Measurements from ENCODE around the gene TNPO2. TPM values are rescaled to one million over a fixed set of nuclear protein-coding genes. Genes with fewer than 3 reads are reported as not detected.

Gene TNPO2
- total and polyA plus RNA-seq, 2 of the 13 experiments (the other 11 are each of a cell fraction or from before 2014, with no cell fraction given): 31.7 to 61.0 TPM

DNA sequence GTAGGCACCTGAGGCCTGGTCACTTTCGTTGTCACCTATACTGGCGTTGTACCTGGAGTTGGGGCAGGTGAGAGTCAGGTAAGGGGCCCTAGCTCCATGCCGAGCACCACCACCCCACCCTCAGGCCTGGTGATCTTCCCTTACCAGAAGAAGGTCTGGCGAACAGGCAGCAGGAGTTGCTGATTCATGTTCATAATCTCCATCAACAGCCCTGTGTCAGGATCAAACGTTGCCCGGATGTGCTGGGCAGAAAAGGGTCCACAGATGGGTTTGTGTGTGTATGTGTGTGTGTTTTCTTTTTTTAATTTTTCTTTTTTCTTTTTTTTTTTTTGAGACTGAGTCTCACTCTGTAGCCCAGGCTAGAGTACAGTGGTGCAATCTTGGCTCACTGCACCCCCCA lies 71.5 kb downstream of the TNPO2 start (continued):
- TF ChIP-seq SALL2 (CRISPR knock-in tag; IDR thresholded peaks at IDR 0.05) (no peak), MED8 (CRISPR knock-in tag; IDR thresholded peaks at IDR 0.05; ENCODE audit: insufficient replicate concordance) (no peak)

DNA sequence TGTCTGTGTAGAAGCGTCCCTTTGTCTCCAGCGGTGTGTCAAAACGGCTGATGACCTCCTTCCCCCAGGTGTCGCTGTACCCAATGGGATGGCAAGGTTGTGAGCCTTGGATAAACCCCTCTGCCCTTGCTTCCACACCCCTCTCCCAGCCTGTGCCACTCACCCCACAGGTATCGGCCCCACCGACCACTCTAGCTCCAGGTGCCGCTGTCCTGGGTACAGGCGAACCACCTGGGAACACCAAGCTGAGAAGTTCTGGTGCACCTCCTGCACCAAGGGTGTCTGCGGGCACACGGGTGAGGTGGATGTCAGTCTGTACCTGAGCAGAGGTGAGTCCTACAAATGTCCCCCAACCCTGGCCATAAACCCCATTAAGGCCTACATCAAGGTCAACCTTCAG lies 73.8 kb downstream of the TNPO2 start:
- no peaks in the 10 kb centered on the region for H3K9me3 ChIP-seq (ENCODE audit: low read length)
- no TSS peak for BruUV-seq (replicated peaks)

More for the DNA sequence above, 73.8 kb downstream of the TNPO2 start:
- no peak for DNase-seq (ENCODE audit: low spot score)
- in situ Hi-C loops (cut with HindIII; ENCODE audit: extremely low pct_ligation_motif_present, low pct_unique_long_range_greater_than_20kb): no loop called here
- H3K79me2 ChIP-seq (ENCODE audit: insufficient read depth, low read length): no peaks in the 10 kb centered on the region
- H4K20me1 ChIP-seq (ENCODE audit: insufficient read depth, low read length): no peaks in the 10 kb centered on the region
- no peaks in the 10 kb centered on the region for H3K4me1 ChIP-seq (ENCODE audit: insufficient read depth, low read length)
- ATAC-seq: no peak
- no peak overlapping the region for H3K9ac ChIP-seq (ENCODE audit: insufficient read depth, low read depth, low read length)
- no peak for TF ChIP-seq YEATS2 (CRISPR knock-in tag; IDR thresholded peaks at IDR 0.05; ENCODE audit: borderline replicate concordance)
- TF ChIP-seq ZNF839 (CRISPR knock-in tag; IDR thresholded peaks at IDR 0.05; ENCODE audit: borderline replicate concordance): no peak
- TF ChIP-seq ZBTB7A (CRISPR knock-in tag; IDR thresholded peaks at IDR 0.05): no peak
- TF ChIP-seq, protein P1, sequence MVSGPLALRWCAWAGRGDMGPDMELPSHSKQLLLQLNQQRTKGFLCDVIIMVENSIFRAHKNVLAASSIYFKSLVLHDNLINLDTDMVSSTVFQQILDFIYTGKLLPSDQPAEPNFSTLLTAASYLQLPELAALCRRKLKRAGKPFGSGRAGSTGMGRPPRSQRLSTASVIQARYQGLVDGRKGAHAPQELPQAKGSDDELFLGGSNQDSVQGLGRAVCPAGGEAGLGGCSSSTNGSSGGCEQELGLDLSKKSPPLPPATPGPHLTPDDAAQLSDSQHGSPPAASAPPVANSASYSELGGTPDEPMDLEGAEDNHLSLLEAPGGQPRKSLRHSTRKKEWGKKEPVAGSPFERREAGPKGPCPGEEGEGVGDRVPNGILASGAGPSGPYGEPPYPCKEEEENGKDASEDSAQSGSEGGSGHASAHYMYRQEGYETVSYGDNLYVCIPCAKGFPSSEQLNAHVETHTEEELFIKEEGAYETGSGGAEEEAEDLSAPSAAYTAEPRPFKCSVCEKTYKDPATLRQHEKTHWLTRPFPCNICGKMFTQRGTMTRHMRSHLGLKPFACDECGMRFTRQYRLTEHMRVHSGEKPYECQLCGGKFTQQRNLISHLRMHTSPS (CRISPR knock-in tag; IDR thresholded peaks at IDR 0.05; ENCODE audit: low read depth): no peak
- H3K4me2 ChIP-seq (ENCODE audit: low read depth, low read length): no peak overlapping the region
- no peak overlapping the region for H2AFZ ChIP-seq (ENCODE audit: low read length)
- H3K27me3 ChIP-seq (ENCODE audit: control insufficient read depth in 1 of 2, insufficient read depth in 2 of 2, low read length in 2 of 2): no peaks in the 10 kb centered on the region
- ChIA-PET POLR2A (interaction anchor here (0.7 kb wide), 1 partner anchor 241 kb away, joined by 3 read pairs; no protein-coding TSS in a partner anchor), CTCF (ENCODE audit: low intra/inter-chr PET ratio, low total read pairs) (no interaction called here)
- FAIRE-seq: no peak
- no peak overlapping the region for H3K27ac ChIP-seq (ENCODE audit: extremely low read length, insufficient read depth, low read length)
- 97% methylated on average over 10 of the region's 10 CpGs for WGBS (ENCODE audit: low lambda C conversion rate)
- H3K36me3 ChIP-seq (replicated peaks in 1 of 2; ENCODE audit: control insufficient read depth in 1 of 2, insufficient read depth in 2 of 2, low read length in 2 of 2): no peaks in the 10 kb centered on the region
- intact Hi-C loops (cut with micrococcal nuclease; ENCODE audit: unreplicated experiment): no loop called here
- no peak overlapping the region for H3K4me3 ChIP-seq (replicated peaks in 1 of 3; ENCODE audit: insufficient read depth in 1 of 3, low read depth in 2 of 3, low read length in 3 of 3)

Small RNA genes lying within 50 kb of the gene (small RNA-seq; reads per million reads assigned to genes)
- 2.9 to 26.5 (median 11.6) reads per million in 3 experiments for gene SNORD41 (ENCODE audit: insufficient read depth in 2 of 3, insufficient read length in 3 of 3, low read depth in 2 of 3, low replicate concordance in 1 of 3)

Other genes with a start within 250 kb of the TNPO2 start
- 3.9 and 4.7 TPM in 2 replicates for gene ZNF709, start 239.1 kb downstream of the TNPO2 start, total RNA-seq (2016; rRNA removed; fragmentation: Illumina TruSeq; extraction: Trizol)
- 1.0 and 1.5 TPM in 2 replicates for gene ZNF709, start 239.1 kb downstream of the TNPO2 start, polyA plus RNA-seq (2011; rRNA removed)
- 11.1 and 11.2 TPM in 2 replicates for gene ZNF564, start 172.4 kb downstream of the TNPO2 start, total RNA-seq (2016; rRNA removed; fragmentation: Illumina TruSeq; extraction: Trizol)
- 2.3 and 2.4 TPM in 2 replicates for gene ZNF564, start 172.4 kb downstream of the TNPO2 start, polyA plus RNA-seq (2011; rRNA removed)
- gene ZNF490, start 113.1 kb downstream of the TNPO2 start, total RNA-seq (2016; rRNA removed; fragmentation: Illumina TruSeq; extraction: Trizol): 2.9 and 5.2 TPM in 2 replicates
- gene ZNF490, start 113.1 kb downstream of the TNPO2 start, polyA plus RNA-seq (2011; rRNA removed): 1.2 and 1.3 TPM in 2 replicates
- 17.4 and 21.3 TPM in 2 replicates for gene ZNF791, start 113.0 kb downstream of the TNPO2 start, total RNA-seq (2016; rRNA removed; fragmentation: Illumina TruSeq; extraction: Trizol)
- gene ZNF791, start 113.0 kb downstream of the TNPO2 start, polyA plus RNA-seq (2011; rRNA removed): 10.1 and 12.8 TPM in 2 replicates
- gene MAN2B1, start 57.2 kb downstream of the TNPO2 start, total RNA-seq (2016; rRNA removed; fragmentation: Illumina TruSeq; extraction: Trizol): 10.8 and 23.8 TPM in 2 replicates
- gene MAN2B1, start 57.2 kb downstream of the TNPO2 start, polyA plus RNA-seq (2011; rRNA removed): 23.6 and 31.8 TPM in 2 replicates
- 9.9 and 10.7 TPM in 2 replicates for gene WDR83, start 57.1 kb downstream of the TNPO2 start, total RNA-seq (2016; rRNA removed; fragmentation: Illumina TruSeq; extraction: Trizol)
- 4.5 and 5.4 TPM in 2 replicates for gene WDR83, start 57.1 kb downstream of the TNPO2 start, polyA plus RNA-seq (2011; rRNA removed)
- gene DHPS, start 42.1 kb downstream of the TNPO2 start, total RNA-seq (2016; rRNA removed; fragmentation: Illumina TruSeq; extraction: Trizol): 34.8 and 43.3 TPM in 2 replicates
- gene DHPS, start 42.1 kb downstream of the TNPO2 start, polyA plus RNA-seq (2011; rRNA removed): 84.3 and 84.6 TPM in 2 replicates
- not detected in 2 replicates for gene GNG14, start 35.9 kb downstream of the TNPO2 start, total RNA-seq (2016; rRNA removed; fragmentation: Illumina TruSeq; extraction: Trizol)
- gene GNG14, start 35.9 kb downstream of the TNPO2 start, polyA plus RNA-seq (2011; rRNA removed): not detected in 2 replicates
- gene FBXW9, start 27.3 kb downstream of the TNPO2 start, total RNA-seq (2016; rRNA removed; fragmentation: Illumina TruSeq; extraction: Trizol): 4.6 and 6.1 TPM in 2 replicates
- gene FBXW9, start 27.3 kb downstream of the TNPO2 start, polyA plus RNA-seq (2011; rRNA removed): 5.7 and 7.0 TPM in 2 replicates
- 159 and 179 TPM in 2 replicates for gene TRIR, start 10.8 kb upstream of the TNPO2 start, total RNA-seq (2016; rRNA removed; fragmentation: Illumina TruSeq; extraction: Trizol)
- 160 and 166 TPM in 2 replicates for gene TRIR, start 10.8 kb upstream of the TNPO2 start, polyA plus RNA-seq (2011; rRNA removed)
- gene GET3, start 13.6 kb upstream of the TNPO2 start, total RNA-seq (2016; rRNA removed; fragmentation: Illumina TruSeq; extraction: Trizol): 51.5 and 57.7 TPM in 2 replicates
- gene GET3, start 13.6 kb upstream of the TNPO2 start, polyA plus RNA-seq (2011; rRNA removed): 59.4 and 67.5 TPM in 2 replicates
- gene BEST2, start 27.9 kb upstream of the TNPO2 start, total RNA-seq (2016; rRNA removed; fragmentation: Illumina TruSeq; extraction: Trizol): not detected in 2 replicates
- gene BEST2, start 27.9 kb upstream of the TNPO2 start, polyA plus RNA-seq (2011; rRNA removed): not detected in 2 replicates
- gene HOOK2, start 51.6 kb upstream of the TNPO2 start, total RNA-seq (2016; rRNA removed; fragmentation: Illumina TruSeq; extraction: Trizol): 7.3 and 12.9 TPM in 2 replicates
- 9.2 and 11.1 TPM in 2 replicates for gene HOOK2, start 51.6 kb upstream of the TNPO2 start, polyA plus RNA-seq (2011; rRNA removed)
- gene JUNB, start 67.6 kb upstream of the TNPO2 start, total RNA-seq (2016; rRNA removed; fragmentation: Illumina TruSeq; extraction: Trizol): 4.9 and 7.7 TPM in 2 replicates
- 8.2 and 15.9 TPM in 2 replicates for gene JUNB, start 67.6 kb upstream of the TNPO2 start, polyA plus RNA-seq (2011; rRNA removed)
- 381 and 425 TPM in 2 replicates for gene PRDX2, start 77.9 kb upstream of the TNPO2 start, total RNA-seq (2016; rRNA removed; fragmentation: Illumina TruSeq; extraction: Trizol)
- 218 and 238 TPM in 2 replicates for gene PRDX2, start 77.9 kb upstream of the TNPO2 start, polyA plus RNA-seq (2011; rRNA removed)
- 14.9 and 23.5 TPM in 2 replicates for gene THSD8, start 78.1 kb upstream of the TNPO2 start, total RNA-seq (2016; rRNA removed; fragmentation: Illumina TruSeq; extraction: Trizol)
- gene THSD8, start 78.1 kb upstream of the TNPO2 start, polyA plus RNA-seq (2011; rRNA removed): 4.8 and 5.2 TPM in 2 replicates
- 35.8 and 44.0 TPM in 2 replicates for gene RNASEH2A, start 82.7 kb upstream of the TNPO2 start, total RNA-seq (2016; rRNA removed; fragmentation: Illumina TruSeq; extraction: Trizol)
- 18.4 and 25.1 TPM in 2 replicates for gene RNASEH2A, start 82.7 kb upstream of the TNPO2 start, polyA plus RNA-seq (2011; rRNA removed)
- 0.27 TPM in 1 of 2 replicates, not detected in the other for gene RTBDN, start 110.6 kb upstream of the TNPO2 start, total RNA-seq (2016; rRNA removed; fragmentation: Illumina TruSeq; extraction: Trizol)
- gene RTBDN, start 110.6 kb upstream of the TNPO2 start, polyA plus RNA-seq (2011; rRNA removed): 0.35 and 0.48 TPM in 2 replicates
- 0.27 and 0.73 TPM in 2 replicates for gene MAST1, start 114.6 kb upstream of the TNPO2 start, total RNA-seq (2016; rRNA removed; fragmentation: Illumina TruSeq; extraction: Trizol)
- 4.7 and 5.6 TPM in 2 replicates for gene MAST1, start 114.6 kb upstream of the TNPO2 start, polyA plus RNA-seq (2011; rRNA removed)
- 3.4 and 7.5 TPM in 2 replicates for gene DNASE2, start 157.5 kb upstream of the TNPO2 start, total RNA-seq (2016; rRNA removed; fragmentation: Illumina TruSeq; extraction: Trizol)
- gene DNASE2, start 157.5 kb upstream of the TNPO2 start, polyA plus RNA-seq (2011; rRNA removed): 16.2 and 19.0 TPM in 2 replicates
- gene KLF1, start 163.3 kb upstream of the TNPO2 start, total RNA-seq (2016; rRNA removed; fragmentation: Illumina TruSeq; extraction: Trizol): not detected in 2 replicates
- not detected in 2 replicates for gene KLF1, start 163.3 kb upstream of the TNPO2 start, polyA plus RNA-seq (2011; rRNA removed)
- 35.0 and 38.0 TPM in 2 replicates for gene GCDH, start 167.2 kb upstream of the TNPO2 start, total RNA-seq (2016; rRNA removed; fragmentation: Illumina TruSeq; extraction: Trizol)
- 15.1 and 16.4 TPM in 2 replicates for gene GCDH, start 167.2 kb upstream of the TNPO2 start, polyA plus RNA-seq (2011; rRNA removed)
- gene SYCE2, start 195.4 kb upstream of the TNPO2 start, total RNA-seq (2016; rRNA removed; fragmentation: Illumina TruSeq; extraction: Trizol): 0.09 TPM in 1 of 2 replicates, not detected in the other
- 0.25 and 0.40 TPM in 2 replicates for gene SYCE2, start 195.4 kb upstream of the TNPO2 start, polyA plus RNA-seq (2011; rRNA removed)
- gene FARSA, start 209.8 kb upstream of the TNPO2 start, total RNA-seq (2016; rRNA removed; fragmentation: Illumina TruSeq; extraction: Trizol): 68.0 and 72.0 TPM in 2 replicates
- gene FARSA, start 209.8 kb upstream of the TNPO2 start, polyA plus RNA-seq (2011; rRNA removed): 25.9 and 37.0 TPM in 2 replicates
- gene CALR, start 214.7 kb upstream of the TNPO2 start, total RNA-seq (2016; rRNA removed; fragmentation: Illumina TruSeq; extraction: Trizol): 420 and 898 TPM in 2 replicates
- gene CALR, start 214.7 kb upstream of the TNPO2 start, polyA plus RNA-seq (2011; rRNA removed): 842 and 934 TPM in 2 replicates
- 34.6 and 42.5 TPM in 2 replicates for gene RAD23A, start 221.9 kb upstream of the TNPO2 start, total RNA-seq (2016; rRNA removed; fragmentation: Illumina TruSeq; extraction: Trizol)
- gene RAD23A, start 221.9 kb upstream of the TNPO2 start, polyA plus RNA-seq (2011; rRNA removed): 50.3 and 54.2 TPM in 2 replicates
- gene GADD45GIP1, start 233.3 kb upstream of the TNPO2 start, total RNA-seq (2016; rRNA removed; fragmentation: Illumina TruSeq; extraction: Trizol): 24.6 and 37.4 TPM in 2 replicates
- gene GADD45GIP1, start 233.3 kb upstream of the TNPO2 start, polyA plus RNA-seq (2011; rRNA removed): 30.7 and 31.9 TPM in 2 replicates
- not detected in 2 replicates for gene DAND5, start 245.6 kb upstream of the TNPO2 start, total RNA-seq (2016; rRNA removed; fragmentation: Illumina TruSeq; extraction: Trizol)
- gene DAND5, start 245.6 kb upstream of the TNPO2 start, polyA plus RNA-seq (2011; rRNA removed): 0.04 TPM in 1 of 2 replicates, not detected in the other